ENCODE results near the gene TXK. TPM values are rescaled to one million over a fixed set of nuclear protein-coding genes. Genes with fewer than 3 reads are reported as not detected.

The TXK gene
- total RNA-seq, 1 experiment from 2014 or later = 1.4 TPM

DNA sequence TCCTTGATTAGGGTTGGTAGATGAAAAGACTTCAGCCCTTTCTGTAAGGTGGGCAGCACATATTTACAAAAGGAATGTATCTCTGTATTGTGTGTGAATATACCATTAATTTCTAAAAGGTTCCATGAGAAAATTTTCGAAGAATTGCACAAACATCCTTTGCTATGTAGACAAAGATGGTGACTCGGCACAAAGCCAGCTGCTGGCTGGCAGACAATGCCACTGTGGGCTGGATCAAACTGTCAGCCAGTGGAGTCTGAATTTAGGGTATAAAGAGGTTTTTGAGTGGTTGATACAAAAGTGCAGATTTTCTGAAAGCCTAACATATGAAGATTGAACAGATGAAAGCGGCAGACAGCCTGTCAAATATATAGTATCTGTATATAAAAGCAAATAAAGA is 5.6 kb upstream of the TXK start:
- ChIA-PET POLR2A (ENCODE audit: low non-redundant PET) (no interaction called here), CTCF (no interaction called here)
- TF ChIP-seq, protein P1, sequence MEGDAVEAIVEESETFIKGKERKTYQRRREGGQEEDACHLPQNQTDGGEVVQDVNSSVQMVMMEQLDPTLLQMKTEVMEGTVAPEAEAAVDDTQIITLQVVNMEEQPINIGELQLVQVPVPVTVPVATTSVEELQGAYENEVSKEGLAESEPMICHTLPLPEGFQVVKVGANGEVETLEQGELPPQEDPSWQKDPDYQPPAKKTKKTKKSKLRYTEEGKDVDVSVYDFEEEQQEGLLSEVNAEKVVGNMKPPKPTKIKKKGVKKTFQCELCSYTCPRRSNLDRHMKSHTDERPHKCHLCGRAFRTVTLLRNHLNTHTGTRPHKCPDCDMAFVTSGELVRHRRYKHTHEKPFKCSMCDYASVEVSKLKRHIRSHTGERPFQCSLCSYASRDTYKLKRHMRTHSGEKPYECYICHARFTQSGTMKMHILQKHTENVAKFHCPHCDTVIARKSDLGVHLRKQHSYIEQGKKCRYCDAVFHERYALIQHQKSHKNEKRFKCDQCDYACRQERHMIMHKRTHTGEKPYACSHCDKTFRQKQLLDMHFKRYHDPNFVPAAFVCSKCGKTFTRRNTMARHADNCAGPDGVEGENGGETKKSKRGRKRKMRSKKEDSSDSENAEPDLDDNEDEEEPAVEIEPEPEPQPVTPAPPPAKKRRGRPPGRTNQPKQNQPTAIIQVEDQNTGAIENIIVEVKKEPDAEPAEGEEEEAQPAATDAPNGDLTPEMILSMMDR (conservative IDR thresholded peaks at IDR 0.05; ENCODE audit: low read depth, low read length) = no peak
- no peak for TF ChIP-seq EZH2 (IDR thresholded peaks at IDR 0.05; ENCODE audit: borderline replicate concordance, low read depth, low read length, poor library complexity, severe bottlenecking)
- H3K27me3 ChIP-seq (replicated peaks; ENCODE audit: insufficient read depth, low read depth, low read length, poor library complexity) = no peaks in the 10 kb centered on the region
- BruUV-seq (replicated peaks) = no TSS peak
- no peaks in the 10 kb centered on the region for H3K36me3 ChIP-seq (ENCODE audit: insufficient read depth, low read length, poor library complexity, severe bottlenecking)
- H3K27ac ChIP-seq (ENCODE audit: low read depth, low read length, poor library complexity, severe bottlenecking) = no peak overlapping the region
- H3K4me3 ChIP-seq (ENCODE audit: low read depth, low read length, poor library complexity, severe bottlenecking) = no peak overlapping the region
- DNase-seq (ENCODE audit: low spot score) = no peak
- H3K4me1 ChIP-seq (ENCODE audit: insufficient read depth, low read length, poor library complexity, severe bottlenecking) = peaks cover 14% of the 10 kb centered on the region
- H3K9me3 ChIP-seq (ENCODE audit: low read depth, low read length, poor library complexity, severe bottlenecking) = no peaks in the 10 kb centered on the region
- intact Hi-C loops (cut with micrococcal nuclease; ENCODE audit: unreplicated experiment) = loop anchor here (5.0 to 10.0 kb wide), 4 partner anchors 52 to 408 kb away; no protein-coding TSS in a partner anchor

DNA sequence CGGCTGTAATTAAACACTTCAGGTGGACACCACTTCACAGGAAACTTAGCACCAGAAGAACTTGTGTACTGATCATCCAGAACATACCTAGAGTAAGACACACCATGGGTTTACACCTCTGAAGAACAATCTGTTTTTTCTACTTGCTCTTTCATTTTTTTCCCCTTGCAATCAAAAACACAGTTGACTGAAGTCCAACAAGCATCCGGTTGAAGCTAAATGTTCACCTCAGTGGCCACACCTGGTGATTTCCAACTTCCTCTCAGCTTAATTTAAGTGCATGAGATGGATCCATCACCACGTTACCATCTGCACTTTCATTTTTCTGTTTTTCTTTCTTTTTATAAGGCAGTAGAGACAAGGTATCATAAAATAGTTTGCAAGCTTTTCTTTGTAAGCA is 4.9 kb upstream of the TXK start:
- BruUV-seq (replicated peaks) = no TSS peak
- DNase-seq (ENCODE audit: low spot score) = no peak
- POLR2A ChIA-PET (ENCODE audit: low non-redundant PET) = no interaction called here
- no peaks in the 10 kb centered on the region for H3K36me3 ChIP-seq (ENCODE audit: insufficient read depth, low read length, poor library complexity, severe bottlenecking)
- H3K9me3 ChIP-seq (ENCODE audit: low read depth, low read length, poor library complexity, severe bottlenecking) = no peaks in the 10 kb centered on the region
- TF ChIP-seq EZH2 (IDR thresholded peaks at IDR 0.05; ENCODE audit: borderline replicate concordance, low read depth, low read length, poor library complexity, severe bottlenecking) = no peak
- TF ChIP-seq, protein P1 (conservative IDR thresholded peaks at IDR 0.05; ENCODE audit: low read depth, low read length) = no peak
- CTCF ChIA-PET = no interaction called here
- intact Hi-C loops (cut with micrococcal nuclease; ENCODE audit: unreplicated experiment) = no loop called here
- H3K4me3 ChIP-seq (ENCODE audit: low read depth, low read length, poor library complexity, severe bottlenecking) = no peak overlapping the region
- H3K4me1 ChIP-seq (ENCODE audit: insufficient read depth, low read length, poor library complexity, severe bottlenecking) = peaks cover 19% of the 10 kb centered on the region
- H3K27me3 ChIP-seq (replicated peaks; ENCODE audit: insufficient read depth, low read depth, low read length, poor library complexity) = no peaks in the 10 kb centered on the region
- no peak overlapping the region for H3K27ac ChIP-seq (ENCODE audit: low read depth, low read length, poor library complexity, severe bottlenecking)

DNA sequence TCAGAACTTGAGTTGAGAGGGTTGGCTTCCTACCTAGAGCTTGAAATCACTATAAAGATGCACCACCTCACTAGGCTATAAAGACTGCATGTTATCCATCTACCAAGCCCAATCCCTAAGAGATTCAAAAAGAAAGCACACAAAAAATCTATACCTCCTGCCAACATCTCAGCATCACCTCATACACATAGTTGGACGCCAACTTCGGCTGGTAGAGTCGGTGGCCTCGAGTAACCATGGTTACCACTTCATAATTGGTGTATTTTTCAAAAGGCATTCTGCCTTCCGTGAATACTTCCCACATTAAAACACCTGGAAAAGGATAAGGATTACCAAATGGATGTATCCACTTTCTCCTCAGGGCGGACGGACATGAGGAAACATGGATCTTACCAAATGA is 4.5 kb upstream of the TXK start:
- intact Hi-C loops (cut with micrococcal nuclease; ENCODE audit: unreplicated experiment) = no loop called here
- CTCF ChIA-PET = no interaction called here
- Histone ChIP-seq H3K36me3 (ENCODE audit: insufficient read depth, low read length, poor library complexity, severe bottlenecking) (no peaks in the 10 kb centered on the region), H3K4me1 (ENCODE audit: insufficient read depth, low read length, poor library complexity, severe bottlenecking) (peaks cover 23% of the 10 kb centered on the region), H3K27me3 (replicated peaks; ENCODE audit: insufficient read depth, low read depth, low read length, poor library complexity) (no peaks in the 10 kb centered on the region), H3K9me3 (ENCODE audit: low read depth, low read length, poor library complexity, severe bottlenecking) (no peaks in the 10 kb centered on the region), H3K4me3 (ENCODE audit: low read depth, low read length, poor library complexity, severe bottlenecking) (no peak overlapping the region), H3K27ac (ENCODE audit: low read depth, low read length, poor library complexity, severe bottlenecking) (no peak overlapping the region)
- DNase-seq (ENCODE audit: low spot score) = no peak
- TF ChIP-seq EZH2 (IDR thresholded peaks at IDR 0.05; ENCODE audit: borderline replicate concordance, low read depth, low read length, poor library complexity, severe bottlenecking) = no peak
- TF ChIP-seq, protein P1 (conservative IDR thresholded peaks at IDR 0.05; ENCODE audit: low read depth, low read length) = no peak
- no TSS peak for BruUV-seq (replicated peaks)
- POLR2A ChIA-PET (ENCODE audit: low non-redundant PET) = no interaction called here
